Adrenal gland (tissue), 12 donors: ENCODE data around the gene TDG. TPM values are rescaled to one million over a fixed set of nuclear protein-coding genes. Genes with fewer than 3 reads are reported as not detected.

Experiments
- DNase-seq, 7 donors: peaks; one replicate each; pipeline ENCODE4 v3.0.0-alpha.2; 2019 to 2020
- H3K27ac ChIP-seq, 5 donors: fragments of 200-600 bp; sonication (generic) in 4 of 5; 1 replicate in 3 of 5; 2 replicates in 2 of 5; pipeline versions ENCODE4 v1.5.1 to v1.8.0; 2016 to 2020; ENCODE audit warnings: mild to moderate bottlenecking in 1 of 5
- H3K27me3 ChIP-seq: fragments of 200-600 bp; 2 replicates; pipeline ENCODE4 v1.8.0; 2021
- H3K36me3 ChIP-seq, 2 donors: fragments of 200-600 bp; replicated peaks in 1 of 2; 1 replicate in 1 of 2; 2 replicates in 1 of 2; pipeline versions ENCODE4 v1.5.1 to v1.8.0; 2018 to 2022
- H3K4me1 ChIP-seq, 2 donors: fragments of 200-600 bp; replicated peaks in 1 of 2; 1 replicate in 1 of 2; 2 replicates in 1 of 2; pipeline versions ENCODE4 v1.5.1 to v1.8.0; 2018 to 2021
- H3K4me3 ChIP-seq, 4 donors: fragments of 200-600 bp; sonication (generic) in 3 of 4; one replicate each; pipeline ENCODE4 v1.5.1; 2016 to 2018
- H3K9me3 ChIP-seq, 3 donors: fragments of 200-600 bp; sonication (generic) in 1 of 3; replicated peaks in 1 of 3; 1 replicate in 2 of 3; 2 replicates in 1 of 3; pipeline versions ENCODE4 v1.5.1 to v1.8.0; 2016 to 2021
- POLR2A ChIP-seq, 2 donors: fragments of 450-650 bp; IDR thresholded peaks; one replicate each; pipeline ENCODE4 v1.6.1; 2017; ENCODE audit warnings: antibody characterized with exemption in 2 of 2, mild to moderate bottlenecking in 2 of 2, moderate library complexity in 1 of 2
- WGBS, 4 donors: extraction: QIAGEN DNeasy Blood & Tissue Kit in 2 of 4; methylation state at CpG; one replicate each; pipeline versions ENCODE4 v1.1.5 to v1.1.7; 2013 to 2017; 5-methylcytosine and 5-hydroxymethylcytosine counted together
- intact Hi-C, 2 donors: fragments of 100-400 bp; cut with DNase I; formaldehyde crosslinking; loops; one replicate each; pipeline versions ENCODE4 v1.14.1 to v1.15.0; 2022 to 2023
- polyA plus RNA-seq, 3 donors: library from polyadenylated mRNA; stranded (reverse); fragments of 200-250 nt in 2 of 3; fragments of 350-450 nt in 1 of 3; fragmentation: Illumina TruSeq in 1 of 3; extraction: RNeasy Lipid Tissue Mini Kit (QIAGEN cat#74804) in 1 of 3; gene quantifications; one replicate each; pipeline ENCODE4 v1.2.3, GENCODE V29; 2013 to 2014
- total RNA-seq, 9 donors: library from RNA; depleted of rRNA in 4 of 9; stranded (reverse); fragments of >200 nt in 4 of 9; fragments of 120-200 nt in 1 of 9; fragmentation: NEBNext Ultra II Directional in 1 of 9; extraction: Animal tissue kit (Norgen Biotek cat#: 25700) in 1 of 9; gene quantifications; one replicate each; pipeline versions ENCODE4 v1.1.0 to v1.2.4, GENCODE V29; 2013 to 2023
- TF ChIP-seq, protein P1 (sequence below), 6 experiments: fragments of 450-650 bp in 4 of 6; fragments of 200-600 bp in 2 of 6; sonication (generic) in 1 of 6; IDR thresholded peaks; 1 replicate in 5 of 6; 2 replicates in 1 of 6; pipeline versions ENCODE4 v1.5.1 to v1.8.0; 2016 to 2021; ENCODE audit warnings: antibody characterized with exemption in 6 of 6, mild to moderate bottlenecking in 2 of 6, moderate library complexity in 1 of 6
- donor health status: healthy with polysubstance abuse.
- donor health status: Bipolar disorder and iron deficiency.
- donor health status: DM: yes; HTN: yes; CAD: no.
- donor health status: DM: no; HTN: no; CAD: no.
- donor health status: DM: no; HTN: no; CAD: no.
- donor health status: DM: yes; HTN: yes; CAD: no.

TDG gene
- total and polyA plus RNA-seq, 12 donors, result 3.1 to 56.2 (median 21.5) TPM

- no peaks in the 10 kb centered on the region for H3K9me3 ChIP-seq
- TF ChIP-seq, protein P1, sequence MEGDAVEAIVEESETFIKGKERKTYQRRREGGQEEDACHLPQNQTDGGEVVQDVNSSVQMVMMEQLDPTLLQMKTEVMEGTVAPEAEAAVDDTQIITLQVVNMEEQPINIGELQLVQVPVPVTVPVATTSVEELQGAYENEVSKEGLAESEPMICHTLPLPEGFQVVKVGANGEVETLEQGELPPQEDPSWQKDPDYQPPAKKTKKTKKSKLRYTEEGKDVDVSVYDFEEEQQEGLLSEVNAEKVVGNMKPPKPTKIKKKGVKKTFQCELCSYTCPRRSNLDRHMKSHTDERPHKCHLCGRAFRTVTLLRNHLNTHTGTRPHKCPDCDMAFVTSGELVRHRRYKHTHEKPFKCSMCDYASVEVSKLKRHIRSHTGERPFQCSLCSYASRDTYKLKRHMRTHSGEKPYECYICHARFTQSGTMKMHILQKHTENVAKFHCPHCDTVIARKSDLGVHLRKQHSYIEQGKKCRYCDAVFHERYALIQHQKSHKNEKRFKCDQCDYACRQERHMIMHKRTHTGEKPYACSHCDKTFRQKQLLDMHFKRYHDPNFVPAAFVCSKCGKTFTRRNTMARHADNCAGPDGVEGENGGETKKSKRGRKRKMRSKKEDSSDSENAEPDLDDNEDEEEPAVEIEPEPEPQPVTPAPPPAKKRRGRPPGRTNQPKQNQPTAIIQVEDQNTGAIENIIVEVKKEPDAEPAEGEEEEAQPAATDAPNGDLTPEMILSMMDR (IDR thresholded peaks at IDR 0.05), result no peak
- no peak for TF ChIP-seq POLR2A (IDR thresholded peaks at IDR 0.05)
- WGBS, 4 donors, result 0 to 1% (median 0%) methylated on average over 9 to 31 of the region's 31 CpGs
- intact Hi-C loops, result no loop called here
- H3K4me3 ChIP-seq, result peak overlapping the region; percentile 27 to 76 (median 49)
- DNase-seq, result peak in 1 of 7 donors; percentile 36
- peaks cover 17 to 36% of the 10 kb centered on the region in 2 donors for H3K4me1 ChIP-seq
- peaks cover 0 to 17% of the 10 kb centered on the region in 2 donors for H3K36me3 ChIP-seq
- peak overlapping the region; percentile 74 to 93 (median 91) for H3K27ac ChIP-seq
- no peaks in the 10 kb centered on the region for H3K27me3 ChIP-seq
Measured at GRCh38 chr12:103956509-103957027, 9.1 kb upstream of the TDG start.

- H3K36me3 ChIP-seq, result peaks cover 0 to 8% of the 10 kb centered on the region in 2 donors
- no peak for DNase-seq
- no peaks in the 10 kb centered on the region for H3K9me3 ChIP-seq
- peaks cover 17 to 39% of the 10 kb centered on the region in 2 donors for H3K4me1 ChIP-seq
- H3K27me3 ChIP-seq, result no peaks in the 10 kb centered on the region
- H3K27ac ChIP-seq, result peak overlapping the region; percentile 74 to 93 (median 91)
- TF ChIP-seq, protein P1 (IDR thresholded peaks at IDR 0.05), result no peak
- TF ChIP-seq POLR2A (IDR thresholded peaks at IDR 0.05), result no peak
- no peak overlapping the region for H3K4me3 ChIP-seq
- WGBS, 4 donors, result 86 to 95% (median 92%) methylated on average over 7 of the region's 7 CpGs
- intact Hi-C loops, result no loop called here
Measured at GRCh38 chr12:103957865-103958388, 7.7 kb upstream of the TDG start.

DNA sequence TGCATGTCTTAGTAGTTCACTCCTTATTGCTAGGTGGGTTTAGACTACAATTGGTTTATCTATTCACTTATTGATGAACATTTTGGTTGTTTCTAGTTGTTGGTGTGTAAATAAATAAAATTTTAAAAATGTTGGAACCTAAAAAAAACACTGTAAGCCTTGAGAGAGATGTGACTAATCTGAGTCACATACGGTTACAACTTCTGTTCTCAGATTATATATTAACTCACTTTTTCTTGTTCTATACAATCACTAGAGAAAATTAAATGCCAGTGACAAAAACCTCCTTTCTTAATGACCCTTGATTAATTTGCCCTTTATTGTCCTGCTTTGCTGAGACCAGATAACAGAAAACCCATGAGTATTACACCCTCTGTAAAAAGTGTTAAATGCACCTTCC is 7.1 kb upstream of the TDG start:
- Histone ChIP-seq H3K4me3 (no peak overlapping the region), H3K27ac (no peak overlapping the region), H3K4me1 (peaks cover 17 to 42% of the 10 kb centered on the region in 2 donors), H3K27me3 (no peaks in the 10 kb centered on the region), H3K36me3 (peaks cover 0 to under 1% of the 10 kb centered on the region in 2 donors), H3K9me3 (no peaks in the 10 kb centered on the region)
- intact Hi-C loops, result no loop called here
- WGBS, 4 donors, result 34 to 60% (median 49%) methylated on average over 1 of the region's 1 CpG
- no peak for DNase-seq
- no peak for TF ChIP-seq POLR2A (IDR thresholded peaks at IDR 0.05)
- TF ChIP-seq, protein P1 (IDR thresholded peaks at IDR 0.05), result no peak

DNA sequence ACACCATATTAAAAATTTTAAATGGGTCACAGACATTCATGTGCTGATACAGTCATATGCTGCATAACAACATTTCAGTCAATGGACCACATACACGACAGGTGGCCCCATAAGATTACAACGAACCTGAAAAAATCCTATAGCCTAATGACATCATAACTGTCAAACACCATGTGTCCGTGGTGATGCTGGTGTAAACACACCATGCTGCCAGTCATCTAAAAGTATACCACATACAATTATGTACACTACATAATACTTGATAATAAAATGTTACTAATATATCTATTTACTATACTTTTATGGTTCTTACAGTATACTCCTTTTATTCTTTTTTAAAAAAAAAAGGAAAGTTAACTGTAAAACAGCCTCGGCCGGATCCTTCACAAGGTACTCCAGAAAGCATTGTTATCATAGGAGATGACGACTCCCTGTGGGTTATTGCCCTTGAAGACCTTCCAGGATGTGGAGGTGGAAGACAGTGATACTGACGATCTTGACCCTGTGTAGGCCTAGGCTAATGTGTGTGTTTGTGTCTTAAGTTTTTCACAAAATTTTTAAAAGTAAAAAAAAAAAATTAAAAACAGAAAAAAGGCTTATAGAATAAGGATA is 5.0 kb upstream of the TDG start:
- intact Hi-C loops, result no loop called here
- Histone ChIP-seq H3K27me3 (no peaks in the 10 kb centered on the region), H3K4me3 (no peak overlapping the region), H3K9me3 (no peaks in the 10 kb centered on the region), H3K36me3 (no peaks in the 10 kb centered on the region), H3K27ac (no peak overlapping the region), H3K4me1 (peaks cover 23 to 47% of the 10 kb centered on the region in 2 donors)
- 47 to 55% (median 49%) methylated on average over 7 of the region's 7 CpGs for WGBS, 4 donors
- no peak for DNase-seq
- TF ChIP-seq, protein P1 (IDR thresholded peaks at IDR 0.05), result no peak
- no peak for TF ChIP-seq POLR2A (IDR thresholded peaks at IDR 0.05)
